DMS114 treated with DMSO at 0.1 percent for 48 hours (cell line): ENCODE results near the gene ECHDC1.
"Not testable (repeated sequence)": the region's sequence is repeated elsewhere in the genome, so short reads cannot be mapped to it uniquely, and the experiment has no call there.

Experiments used
- DNase-seq: peaks from one replicate; lab custom pipeline; 2025; ENCODE audit not compliant: unreplicated experiment; lab: John Stamatoyannopoulos, UW

ECHDC1 gene

GRCh38 chr6:127342946-127343808 lies at the start of gene ECHDC1:
TSS of gene ECHDC1 (minus strand) at chr6:127343609. CDS start at chr6:127331028, 12,581 bp downstream.
- peak; percentile 53 for DNase-seq

- no peak for DNase-seq
Observed at GRCh38 chr6:127392301-127392700, 48.9 kb upstream of the ECHDC1 start.

GRCh38 chr6:127391094-127391953 lies 47.9 kb upstream of the ECHDC1 start:
- DNase-seq: no peak

- no peak for DNase-seq
Observed at GRCh38 chr6:127389706-127390105, 46.3 kb upstream of the ECHDC1 start.

- DNase-seq: no peak
Observed at GRCh38 chr6:127385668-127386430, 42.4 kb upstream of the ECHDC1 start.

- not testable (repeated sequence) for DNase-seq
Observed at GRCh38 chr6:127384848-127385247, 41.4 kb upstream of the ECHDC1 start.

GRCh38 chr6:127383988-127384387 lies 40.6 kb upstream of the ECHDC1 start:
- no peak for DNase-seq

- DNase-seq: no peak
Observed at GRCh38 chr6:127382413-127382812, 39.0 kb upstream of the ECHDC1 start.

- DNase-seq: no peak
Observed at GRCh38 chr6:127381384-127381783, 38.0 kb upstream of the ECHDC1 start.

GRCh38 chr6:127376685-127377084 lies 33.3 kb upstream of the ECHDC1 start:
- DNase-seq: no peak

- no peak for DNase-seq
Observed at GRCh38 chr6:127367023-127367375, 23.6 kb upstream of the ECHDC1 start.

GRCh38 chr6:127366282-127367022 lies 23.0 kb upstream of the ECHDC1 start:
- DNase-seq: no peak

- DNase-seq: no peak
Observed at GRCh38 chr6:127365874-127366273, 22.5 kb upstream of the ECHDC1 start.

GRCh38 chr6:127352524-127352923 lies 9.1 kb upstream of the ECHDC1 start:
- no peak for DNase-seq

- no peak for DNase-seq
Observed at GRCh38 chr6:127349980-127350379, 6.6 kb upstream of the ECHDC1 start.

GRCh38 chr6:127348028-127348661 lies 4.7 kb upstream of the ECHDC1 start:
- no peak for DNase-seq

- no peak for DNase-seq
Observed at GRCh38 chr6:127347178-127347577, 3.8 kb upstream of the ECHDC1 start.

GRCh38 chr6:127345521-127345920 lies 2.1 kb upstream of the ECHDC1 start:
- no peak for DNase-seq

GRCh38 chr6:127343809-127344659 lies 625 bp upstream of the ECHDC1 start:
- DNase-seq: no peak
